OCI-LY7 (cell line): ENCODE results near the gene DIP2A.

Experiments used
- CTCF ChIP-seq: fragments of 200-600 bp; sonication (generic); conservative IDR thresholded peaks from 2 replicates; pipeline ENCODE4 v1.5.1; 2014; ENCODE audit warnings: mild to moderate bottlenecking, antibody characterized with exemption, low read length, moderate library complexity, mixed read lengths
- EZH2phosphoT487 ChIP-seq: fragments of 200-600 bp; sonication (generic); IDR thresholded peaks from 2 replicates; pipeline ENCODE4 v1.6.1; 2018; ENCODE audit warnings: low read depth, borderline replicate concordance, mild to moderate bottlenecking, mixed run types, antibody characterized with exemption, low read length, moderate library complexity, mixed read lengths

GRCh38 chr21:46459356-46460112, 843 bp downstream of the DIP2A start:
- TF ChIP-seq CTCF (no peak), EZH2phosphoT487 (no peak)
